Ishikawa (cell line): ENCODE measurements around the gene HHIPL1.

Source experiments
- EGR1 ChIP-seq: IDR thresholded peaks from 2 replicates; pipeline ENCODE4 v1.6.1; 2012
- FOXM1 ChIP-seq: IDR thresholded peaks from 2 replicates; pipeline ENCODE4 v1.6.1; 2012; ENCODE audit warnings: low read depth, borderline replicate concordance
- MAX ChIP-seq: IDR thresholded peaks from 2 replicates; pipeline ENCODE4 v1.6.1; 2012
- NFIC ChIP-seq: IDR thresholded peaks from 2 replicates; pipeline ENCODE4 v1.6.1; 2012
- RAD21 ChIP-seq: IDR thresholded peaks from 2 replicates; pipeline ENCODE4 v1.6.1; 2012; ENCODE audit warnings: low read depth
- REST ChIP-seq: IDR thresholded peaks from 2 replicates; pipeline ENCODE4 v1.6.1; 2012; ENCODE audit warnings: low read depth, mild to moderate bottlenecking
- TAF1 ChIP-seq: IDR thresholded peaks from 2 replicates; pipeline ENCODE4 v1.6.1; 2012; ENCODE audit warnings: low read depth, mild to moderate bottlenecking
- USF1 ChIP-seq: IDR thresholded peaks from 2 replicates; pipeline ENCODE4 v1.6.1; 2012
- YY1 ChIP-seq: IDR thresholded peaks from 2 replicates; pipeline ENCODE4 v1.6.1; 2012; ENCODE audit warnings: low read depth
- ZBTB7A ChIP-seq: IDR thresholded peaks from 2 replicates; pipeline ENCODE4 v1.6.1; 2012; ENCODE audit warnings: low read depth

- TF ChIP-seq NFIC (no peak), YY1 (no peak), REST (no peak), USF1 (no peak), MAX (no peak), RAD21 (no peak), ZBTB7A (no peak), EGR1 (no peak), FOXM1 (no peak), TAF1 (no peak)
Observed at GRCh38 chr14:99621948-99622347, 23.0 kb upstream of the HHIPL1 start.
